DOHH2 (cell line): Measurements from ENCODE around the gene ARHGAP24.

Experiments
- H3F3A ChIP-seq: fragments of 200-600 bp; sonication (generic), shearing (Covaris generic); 2 replicates; pipeline ENCODE4 v1.6.0; 2016; ENCODE audit warnings: antibody characterized with exemption, mild to moderate bottlenecking; ENCODE audit not compliant: control insufficient read depth, insufficient read depth
- H3K27ac ChIP-seq: fragments of 200-600 bp; sonication (generic); 2 replicates; pipeline ENCODE4 v1.5.1; 2014; ENCODE audit warnings: low read depth, mild to moderate bottlenecking, low read length, moderate library complexity
- H3K27me3 ChIP-seq: fragments of 200-600 bp; sonication (generic); 2 replicates; pipeline ENCODE4 v1.6.1; 2014; ENCODE audit warnings: mild to moderate bottlenecking, low read length, mixed read lengths; ENCODE audit not compliant: control insufficient read depth
- H3K36me3 ChIP-seq: fragments of 200-600 bp; sonication (generic); 2 replicates; pipeline ENCODE4 v1.6.1; 2014; ENCODE audit warnings: mild to moderate bottlenecking, low read length, moderate library complexity, mixed read lengths; ENCODE audit not compliant: control insufficient read depth
- H3K4me1 ChIP-seq: fragments of 200-600 bp; sonication (generic); 2 replicates; pipeline ENCODE4 v1.6.1; 2014; ENCODE audit warnings: mild to moderate bottlenecking, low read length, mixed read lengths; ENCODE audit not compliant: control insufficient read depth
- H3K4me2 ChIP-seq: fragments of 200-600 bp; sonication (generic); 2 replicates; pipeline ENCODE4 v1.6.0; 2014; ENCODE audit warnings: mild to moderate bottlenecking, low read length, moderate library complexity
- H3K4me3 ChIP-seq: fragments of 200-600 bp; sonication (generic); 2 replicates; pipeline ENCODE4 v1.5.1; 2014; ENCODE audit warnings: mild to moderate bottlenecking, low read length, mixed read lengths
- H3K79me2 ChIP-seq: fragments of 200-600 bp; sonication (generic); 2 replicates; pipeline ENCODE4 v1.6.1; 2014; ENCODE audit warnings: mild to moderate bottlenecking, low read length, mixed read lengths; ENCODE audit not compliant: control insufficient read depth
- H3K9me2 ChIP-seq: fragments of 200-600 bp; sonication (generic); replicated peaks from 2 replicates; pipeline ENCODE4 v1.6.1; 2014; ENCODE audit warnings: mild to moderate bottlenecking, low read length, mixed read lengths; ENCODE audit not compliant: control insufficient read depth
- H3K9me3 ChIP-seq: fragments of 200-600 bp; sonication (generic); 2 replicates; pipeline ENCODE4 v1.6.1; 2014; ENCODE audit warnings: antibody characterized with exemption, low read length, mixed read lengths; ENCODE audit not compliant: control insufficient read depth, insufficient read depth
- H4K20me1 ChIP-seq: fragments of 200-600 bp; sonication (generic); 2 replicates; pipeline ENCODE4 v1.6.0; 2014; ENCODE audit warnings: low read depth, mild to moderate bottlenecking, antibody characterized with exemption, low read length, moderate library complexity; ENCODE audit not compliant: control insufficient read depth, insufficient read depth
- CTCF ChIP-seq: fragments of 200-600 bp; sonication (generic); IDR thresholded peaks from one replicate; pipeline ENCODE4 v1.5.1; 2014; ENCODE audit warnings: antibody characterized with exemption, mild to moderate bottlenecking, low read depth, low read length; ENCODE audit not compliant: poor library complexity, severe bottlenecking
- EZH2phosphoT487 ChIP-seq: fragments of 200-600 bp; sonication (generic); IDR thresholded peaks from 2 replicates; pipeline ENCODE4 v1.6.1; 2017; ENCODE audit warnings: borderline replicate concordance, mild to moderate bottlenecking, antibody characterized with exemption, low read length, moderate library complexity, mixed read lengths

ARHGAP24 gene

GRCh38 chr4:85430226-85430625 is 44.7 kb upstream of the ARHGAP24 start:
- no peaks in the 10 kb centered on the region for H3K36me3 ChIP-seq
- no peak overlapping the region for H3K4me3 ChIP-seq
- H3K9me2 ChIP-seq = no peaks in the 10 kb centered on the region
- no peaks in the 10 kb centered on the region for H3K27me3 ChIP-seq
- H3F3A ChIP-seq = no peaks in the 10 kb centered on the region
- H3K9me3 ChIP-seq = no peaks in the 10 kb centered on the region
- H3K79me2 ChIP-seq = no peaks in the 10 kb centered on the region
- TF ChIP-seq EZH2phosphoT487 (no peak), CTCF (no peak)
- H3K27ac ChIP-seq = no peak overlapping the region
- no peaks in the 10 kb centered on the region for H4K20me1 ChIP-seq
- H3K4me2 ChIP-seq = no peak overlapping the region
- no peaks in the 10 kb centered on the region for H3K4me1 ChIP-seq

GRCh38 chr4:85430697-85431096 is 44.3 kb upstream of the ARHGAP24 start:
- no peaks in the 10 kb centered on the region for H4K20me1 ChIP-seq
- H3K36me3 ChIP-seq = no peaks in the 10 kb centered on the region
- H3F3A ChIP-seq = no peaks in the 10 kb centered on the region
- no peaks in the 10 kb centered on the region for H3K9me2 ChIP-seq
- H3K79me2 ChIP-seq = no peaks in the 10 kb centered on the region
- no peak overlapping the region for H3K27ac ChIP-seq
- H3K4me1 ChIP-seq = no peaks in the 10 kb centered on the region
- H3K9me3 ChIP-seq = no peaks in the 10 kb centered on the region
- no peak for TF ChIP-seq EZH2phosphoT487
- no peak for TF ChIP-seq CTCF
- no peak overlapping the region for H3K4me3 ChIP-seq
- no peak overlapping the region for H3K4me2 ChIP-seq
- no peaks in the 10 kb centered on the region for H3K27me3 ChIP-seq

GRCh38 chr4:85431156-85431555 is 43.8 kb upstream of the ARHGAP24 start:
- no peak overlapping the region for H3K4me2 ChIP-seq
- no peaks in the 10 kb centered on the region for H4K20me1 ChIP-seq
- no peaks in the 10 kb centered on the region for H3K79me2 ChIP-seq
- H3K4me3 ChIP-seq = no peak overlapping the region
- no peaks in the 10 kb centered on the region for H3K9me2 ChIP-seq
- no peaks in the 10 kb centered on the region for H3K9me3 ChIP-seq
- no peaks in the 10 kb centered on the region for H3K4me1 ChIP-seq
- TF ChIP-seq EZH2phosphoT487 = no peak
- no peak for TF ChIP-seq CTCF
- H3F3A ChIP-seq = no peaks in the 10 kb centered on the region
- no peak overlapping the region for H3K27ac ChIP-seq
- no peaks in the 10 kb centered on the region for H3K36me3 ChIP-seq
- no peaks in the 10 kb centered on the region for H3K27me3 ChIP-seq

- no peaks in the 10 kb centered on the region for H3K27me3 ChIP-seq
- no peaks in the 10 kb centered on the region for H3K36me3 ChIP-seq
- H3K79me2 ChIP-seq = no peaks in the 10 kb centered on the region
- no peak overlapping the region for H3K4me3 ChIP-seq
- no peaks in the 10 kb centered on the region for H4K20me1 ChIP-seq
- H3K9me3 ChIP-seq = no peaks in the 10 kb centered on the region
- H3K4me1 ChIP-seq = no peaks in the 10 kb centered on the region
- H3K9me2 ChIP-seq = no peaks in the 10 kb centered on the region
- no peaks in the 10 kb centered on the region for H3F3A ChIP-seq
- no peak for TF ChIP-seq CTCF
- TF ChIP-seq EZH2phosphoT487 = no peak
- no peak overlapping the region for H3K4me2 ChIP-seq
- H3K27ac ChIP-seq = no peak overlapping the region
Observed at GRCh38 chr4:85431881-85432485, 43.0 kb upstream of the ARHGAP24 start.
